SK-N-SH (cell line): ENCODE measurements around the gene LRRC17.

ENCODE experiments used
- CTCF ChIP-seq: fragments of 200-600 bp; sonication (generic); IDR thresholded peaks from 2 replicates; pipeline ENCODE4 v1.6.1; 2017; ENCODE audit warnings: antibody characterized with exemption, mild to moderate bottlenecking, moderate library complexity
- MAX ChIP-seq: IDR thresholded peaks from 2 replicates; pipeline ENCODE4 v1.4.0; 2012; ENCODE audit warnings: low read depth
- NRF1 ChIP-seq: IDR thresholded peaks from 2 replicates; pipeline ENCODE4 v1.6.1; 2012; ENCODE audit warnings: low read depth, mild to moderate bottlenecking, low read length
- RCOR1 ChIP-seq: fragments of 150-350 bp; IDR thresholded peaks from 2 replicates; pipeline ENCODE4 v1.6.1; 2017; ENCODE audit warnings: antibody characterized with exemption, low read length
- REST ChIP-seq: IDR thresholded peaks from 2 replicates; pipeline ENCODE4 v1.6.1; 2012; ENCODE audit warnings: mild to moderate bottlenecking, low read depth, low read length, moderate library complexity
- RFX5 ChIP-seq: IDR thresholded peaks from 2 replicates; pipeline ENCODE4 v1.6.1; 2012; ENCODE audit warnings: mild to moderate bottlenecking, improper control_type of control experiment, low read length
- RXRA ChIP-seq: IDR thresholded peaks from 2 replicates; pipeline ENCODE4 v1.4.0; 2012; ENCODE audit warnings: low read depth, mild to moderate bottlenecking, borderline replicate concordance
- SMC3 ChIP-seq: IDR thresholded peaks from 2 replicates; pipeline ENCODE4 v1.6.1; 2012; ENCODE audit warnings: low read depth, low read length, improper control_type of control experiment
- TAF1 ChIP-seq: IDR thresholded peaks from 2 replicates; pipeline ENCODE4 v1.6.1; 2012; ENCODE audit warnings: low read depth, mild to moderate bottlenecking, low read length, moderate library complexity, borderline replicate concordance
- USF2 ChIP-seq: fragments of 150-350 bp; IDR thresholded peaks from 2 replicates; pipeline ENCODE4 v1.6.1; 2017; ENCODE audit warnings: antibody characterized with exemption, low read length, low read depth, borderline replicate concordance

GRCh38 chr7:102953406-102953805 is 40.6 kb downstream of the LRRC17 start:
- TF ChIP-seq RCOR1: no peak
- TF ChIP-seq MAX: no peak
- no peak for TF ChIP-seq NRF1
- TF ChIP-seq CTCF: no peak
- no peak for TF ChIP-seq TAF1
- no peak for TF ChIP-seq USF2
- TF ChIP-seq RFX5: no peak
- TF ChIP-seq RXRA: no peak
- TF ChIP-seq REST: no peak
- TF ChIP-seq SMC3: no peak
